Stomach smooth muscle (tissue), 2 donors: ENCODE results near the gene LMX1A.

Experiments
- H3K27ac ChIP-seq: one replicate; pipeline ENCODE4 v1.7.0; 2013; ENCODE audit warnings: mild to moderate bottlenecking, low read length, inconsistent platforms
- H3K27me3 ChIP-seq, 2 donors: one replicate each; pipeline ENCODE4 v1.7.0; 2013; ENCODE audit warnings: low read length in 2 of 2; ENCODE audit not compliant: insufficient read depth in 2 of 2, control insufficient read depth in 1 of 2
- H3K36me3 ChIP-seq, 2 donors: one replicate each; pipeline ENCODE4 v1.7.0; 2013; ENCODE audit warnings: low read length in 2 of 2; ENCODE audit not compliant: control insufficient read depth in 2 of 2, insufficient read depth in 2 of 2
- H3K4me1 ChIP-seq: one replicate; pipeline ENCODE4 v1.7.0; 2013; ENCODE audit warnings: low read length; ENCODE audit not compliant: control insufficient read depth, insufficient read depth
- H3K4me3 ChIP-seq, 2 donors: one replicate each; pipeline ENCODE4 v1.7.0; 2013; ENCODE audit warnings: low read length in 2 of 2
- H3K9ac ChIP-seq, 2 donors: one replicate each; pipeline ENCODE4 v1.7.0; 2013; ENCODE audit warnings: low read length in 2 of 2, mild to moderate bottlenecking in 1 of 2
- H3K9me3 ChIP-seq, 2 donors: one replicate each; pipeline ENCODE4 v1.7.0; 2013; ENCODE audit warnings: low read length in 2 of 2; ENCODE audit not compliant: control insufficient read depth in 2 of 2
- donor health status: healthy.
- donor health status: Pancreatic carcinoma.

LMX1A gene

DNA sequence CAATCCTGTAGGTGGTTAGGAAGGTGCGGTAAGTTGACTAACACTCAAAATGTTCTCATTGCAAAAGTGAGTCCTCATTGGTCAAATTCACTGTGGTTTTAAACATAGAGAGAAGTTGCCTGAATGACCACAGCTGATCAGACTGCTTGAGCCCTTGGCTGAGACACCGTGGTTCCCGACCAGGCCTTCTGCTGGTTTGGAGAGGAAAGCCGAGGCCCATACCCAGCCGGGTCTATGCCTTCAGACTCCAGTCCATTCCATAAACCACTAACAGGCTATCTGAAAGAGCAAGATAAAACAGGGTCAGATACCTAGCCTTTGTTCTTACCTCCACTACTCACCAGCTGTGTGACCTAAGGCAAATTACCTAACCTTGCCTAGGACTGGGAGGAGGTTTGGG is 133.9 kb downstream of the LMX1A start:
- Histone ChIP-seq H3K36me3 (no peaks in the 10 kb centered on the region), H3K4me1 (no peaks in the 10 kb centered on the region), H3K27ac (no peak overlapping the region), H3K4me3 (no peak overlapping the region), H3K9ac (no peak overlapping the region), H3K27me3 (peaks cover 0 to 5% of the 10 kb centered on the region in 2 donors), H3K9me3 (no peaks in the 10 kb centered on the region)

DNA sequence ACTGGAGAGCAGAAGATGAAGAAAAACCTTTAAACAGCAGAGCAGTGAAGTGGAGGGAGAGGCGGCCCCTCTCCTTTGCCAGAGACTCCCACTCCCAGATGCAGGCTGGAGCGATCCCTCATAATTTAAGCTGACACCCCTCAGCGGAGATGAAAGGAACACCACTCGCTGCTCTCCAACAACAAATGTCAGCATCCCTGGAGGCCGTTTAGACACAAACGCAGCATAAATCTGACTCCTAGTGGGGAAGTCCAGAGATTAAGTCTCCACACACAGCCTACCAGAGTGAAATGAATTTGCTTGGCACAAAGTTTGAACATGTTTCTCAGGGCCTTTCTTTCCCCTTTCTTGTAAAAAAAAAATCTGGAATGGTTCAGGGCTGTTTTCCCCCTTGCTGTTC is 137.8 kb downstream of the LMX1A start:
- no peak overlapping the region for H3K9ac ChIP-seq
- H3K9me3 ChIP-seq: no peaks in the 10 kb centered on the region
- no peaks in the 10 kb centered on the region for H3K27me3 ChIP-seq
- no peak overlapping the region for H3K27ac ChIP-seq
- no peaks in the 10 kb centered on the region for H3K4me1 ChIP-seq
- H3K4me3 ChIP-seq: no peak overlapping the region
- H3K36me3 ChIP-seq: no peaks in the 10 kb centered on the region

DNA sequence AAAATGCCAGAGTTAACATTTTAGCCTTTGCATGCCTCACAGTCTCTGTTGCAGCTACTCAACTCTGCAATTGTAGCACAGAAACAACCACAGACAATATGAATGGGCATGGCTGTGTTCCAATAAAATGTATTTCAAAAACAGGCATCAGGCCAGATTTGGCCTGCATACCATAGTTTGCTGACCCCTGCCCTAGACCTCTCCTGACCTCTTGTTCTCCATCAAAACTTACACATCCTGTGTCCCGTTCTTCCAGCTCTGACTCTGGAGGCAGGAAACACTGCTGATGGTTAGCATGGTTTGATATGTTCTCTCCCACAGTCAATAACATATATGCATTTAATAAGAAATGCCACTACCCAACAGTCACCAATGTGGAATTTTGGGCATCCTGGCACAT is 138.6 kb downstream of the LMX1A start:
- H3K27ac ChIP-seq: no peak overlapping the region
- H3K36me3 ChIP-seq: no peaks in the 10 kb centered on the region
- H3K27me3 ChIP-seq: no peaks in the 10 kb centered on the region
- H3K9me3 ChIP-seq: no peaks in the 10 kb centered on the region
- H3K4me1 ChIP-seq: no peaks in the 10 kb centered on the region
- no peak overlapping the region for H3K4me3 ChIP-seq
- H3K9ac ChIP-seq: no peak overlapping the region

DNA sequence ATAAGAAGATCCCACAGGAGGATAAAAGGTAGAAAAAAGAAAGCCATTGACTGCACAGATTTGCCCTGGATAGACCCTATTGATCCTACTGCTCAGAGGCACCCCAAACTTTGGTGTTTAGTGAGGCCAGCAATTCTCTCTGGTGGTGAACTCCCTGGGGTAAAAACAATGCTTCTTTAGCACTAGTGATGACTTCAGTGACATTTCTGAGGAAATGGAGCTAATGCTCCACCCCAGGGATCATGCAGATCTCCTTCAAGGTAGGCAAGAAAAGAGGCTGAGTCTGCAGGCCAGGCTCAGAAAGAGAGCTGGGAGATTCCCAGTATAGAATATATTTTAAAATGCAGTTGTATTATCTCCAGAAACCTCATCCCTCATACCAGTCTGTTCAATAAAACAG is 140.3 kb downstream of the LMX1A start:
- no peaks in the 10 kb centered on the region for H3K36me3 ChIP-seq
- H3K27ac ChIP-seq: no peak overlapping the region
- no peaks in the 10 kb centered on the region for H3K27me3 ChIP-seq
- H3K4me3 ChIP-seq: no peak overlapping the region
- no peaks in the 10 kb centered on the region for H3K9me3 ChIP-seq
- no peaks in the 10 kb centered on the region for H3K4me1 ChIP-seq
- H3K9ac ChIP-seq: no peak overlapping the region

DNA sequence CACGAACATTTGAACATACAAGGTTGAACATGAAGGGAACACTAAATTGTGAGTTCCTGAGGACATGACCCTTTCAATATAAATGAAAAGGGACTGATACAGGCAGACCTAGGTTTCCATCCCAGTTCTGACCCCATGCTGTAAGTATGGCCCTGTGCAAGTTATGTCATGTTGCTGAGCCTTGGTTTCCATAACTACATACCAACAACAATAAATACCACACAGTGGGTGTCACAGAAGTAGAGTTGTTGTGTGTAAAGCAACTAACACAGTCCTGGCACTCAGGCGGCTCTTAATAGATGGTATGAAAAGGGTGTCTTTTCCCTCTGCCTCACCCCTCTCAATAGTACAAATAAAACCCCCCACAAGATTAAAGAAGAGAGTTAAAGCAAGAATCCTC is 140.8 kb downstream of the LMX1A start:
- Histone ChIP-seq H3K27me3 (no peaks in the 10 kb centered on the region), H3K36me3 (no peaks in the 10 kb centered on the region), H3K9me3 (no peaks in the 10 kb centered on the region), H3K27ac (no peak overlapping the region), H3K4me3 (no peak overlapping the region), H3K4me1 (no peaks in the 10 kb centered on the region), H3K9ac (no peak overlapping the region)

DNA sequence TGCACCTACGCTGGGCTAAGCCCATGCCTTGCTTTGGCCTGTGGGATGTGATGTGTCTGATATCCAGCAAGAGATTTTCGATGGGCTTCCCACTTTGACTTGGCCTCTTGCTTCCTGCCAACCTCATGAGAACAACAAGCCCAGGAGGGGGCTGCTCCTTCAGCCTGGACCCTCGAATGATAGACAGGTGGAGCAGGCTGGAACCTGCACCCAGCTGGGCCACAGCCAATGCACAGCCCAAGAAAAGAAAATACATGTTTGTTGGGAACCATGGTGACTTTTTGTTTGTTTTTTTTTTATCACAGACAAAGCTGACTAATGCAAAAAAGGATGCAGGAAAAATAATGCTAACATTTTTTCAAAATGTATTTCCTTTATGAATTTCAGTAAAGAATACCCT is 144.3 kb downstream of the LMX1A start:
- Histone ChIP-seq H3K27ac (no peak overlapping the region), H3K4me1 (no peaks in the 10 kb centered on the region), H3K4me3 (no peak overlapping the region), H3K9me3 (no peaks in the 10 kb centered on the region), H3K9ac (no peak overlapping the region), H3K36me3 (no peaks in the 10 kb centered on the region), H3K27me3 (peaks cover 0 to 3% of the 10 kb centered on the region in 2 donors)

DNA sequence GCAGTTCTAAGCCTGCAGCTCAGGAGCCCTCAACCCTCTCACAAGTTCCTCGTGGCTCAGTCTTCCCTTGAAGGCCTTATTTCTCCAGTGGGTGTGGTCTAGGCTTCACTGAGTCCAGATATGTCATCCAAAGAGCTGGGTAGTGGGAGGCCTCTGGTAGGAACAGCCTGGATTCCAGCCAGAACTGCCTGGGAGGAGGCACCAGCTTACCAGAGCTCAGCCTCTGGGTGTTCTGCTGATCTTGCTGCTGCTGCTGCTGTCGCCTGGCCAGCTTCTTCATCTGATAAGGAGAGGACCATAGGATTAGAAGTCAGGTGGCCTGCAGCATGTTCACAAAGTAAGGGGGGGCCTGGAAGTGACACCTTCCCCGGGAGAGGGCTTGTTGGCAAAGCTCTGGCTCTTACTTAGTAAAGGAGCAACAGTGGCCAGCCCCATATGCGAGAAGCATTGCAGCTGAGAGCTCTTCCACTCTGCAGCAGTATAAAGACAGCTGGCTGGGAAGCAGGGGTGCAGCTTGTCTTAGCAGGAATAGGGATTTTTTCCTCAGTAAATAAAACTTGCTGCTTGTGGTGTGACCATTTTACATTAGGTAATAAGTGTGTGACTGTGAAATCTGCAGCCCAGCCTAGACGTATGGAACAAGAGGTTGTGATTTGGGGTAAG is 148.5 kb downstream of the LMX1A start:
- Histone ChIP-seq H3K4me1 (no peaks in the 10 kb centered on the region), H3K9me3 (no peaks in the 10 kb centered on the region), H3K27me3 (peaks cover 0 to 3% of the 10 kb centered on the region in 2 donors), H3K27ac (no peak overlapping the region), H3K4me3 (no peak overlapping the region), H3K36me3 (no peaks in the 10 kb centered on the region), H3K9ac (no peak overlapping the region)

DNA sequence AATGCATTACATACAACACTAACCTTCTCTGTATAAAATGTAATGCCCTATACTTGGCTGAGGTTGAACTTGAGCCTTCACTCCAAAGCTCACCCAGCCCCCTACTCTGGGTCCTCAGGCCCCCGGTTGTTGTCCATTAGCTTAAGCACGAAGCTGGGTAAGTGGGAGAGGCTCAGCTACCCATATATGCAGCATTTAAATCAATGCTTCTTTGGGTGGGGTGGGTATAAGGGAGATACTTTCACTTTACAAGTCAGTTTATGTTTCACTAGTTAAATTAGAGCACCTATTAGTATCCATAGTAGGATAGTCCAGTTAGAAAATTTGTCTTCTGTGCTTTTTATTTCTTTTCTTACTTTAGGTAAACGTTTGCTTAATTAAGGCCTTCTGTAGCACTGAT is 151.4 kb downstream of the LMX1A start:
- H3K36me3 ChIP-seq: no peaks in the 10 kb centered on the region
- no peaks in the 10 kb centered on the region for H3K4me1 ChIP-seq
- H3K27me3 ChIP-seq: peaks cover 0 to 3% of the 10 kb centered on the region in 2 donors
- no peaks in the 10 kb centered on the region for H3K9me3 ChIP-seq
- H3K27ac ChIP-seq: no peak overlapping the region
- H3K4me3 ChIP-seq: no peak overlapping the region
- no peak overlapping the region for H3K9ac ChIP-seq

DNA sequence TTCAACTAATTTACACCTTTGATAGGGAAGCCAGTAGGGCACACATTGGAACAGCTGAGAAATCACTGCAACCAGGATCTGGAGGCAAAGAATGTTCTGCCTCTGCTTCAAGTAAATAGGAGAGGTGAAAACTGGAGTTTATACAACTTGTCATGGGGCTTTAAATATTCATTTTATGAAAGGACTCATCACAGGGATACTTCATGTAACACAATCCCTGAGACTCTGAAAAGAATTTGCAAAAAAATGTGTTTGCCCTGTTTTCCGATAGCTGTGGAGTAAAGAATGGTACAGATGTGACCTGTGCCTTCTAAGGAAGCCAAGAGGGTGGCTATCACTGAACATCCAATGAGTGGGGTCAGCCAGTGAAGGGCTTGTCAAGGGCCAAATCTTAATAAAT is 152.0 kb downstream of the LMX1A start:
- no peak overlapping the region for H3K4me3 ChIP-seq
- no peaks in the 10 kb centered on the region for H3K27me3 ChIP-seq

DNA sequence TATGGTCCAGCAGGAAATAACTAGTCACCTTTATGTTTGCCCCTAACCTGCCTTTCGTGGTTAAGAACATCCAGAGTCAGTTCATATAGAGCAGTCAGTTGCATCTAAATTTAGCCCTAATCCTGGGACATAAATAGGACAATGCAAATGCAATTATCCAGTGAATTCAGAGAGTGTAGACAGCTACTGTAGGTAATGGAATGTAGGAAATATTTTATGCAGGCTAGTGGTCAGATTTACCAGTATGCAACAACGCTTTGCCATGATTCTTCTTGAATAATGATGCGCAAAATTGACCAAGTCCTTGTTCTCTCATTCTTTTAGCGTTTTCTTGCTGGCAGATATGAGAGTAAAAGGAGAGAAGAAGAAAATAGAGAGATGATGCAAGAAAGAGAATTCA is 165.4 kb downstream of the LMX1A start:
- Histone ChIP-seq H3K27ac (no peak overlapping the region), H3K9ac (no peak overlapping the region), H3K4me1 (no peaks in the 10 kb centered on the region), H3K36me3 (no peaks in the 10 kb centered on the region), H3K4me3 (no peak overlapping the region), H3K9me3 (peaks cover 0 to 3% of the 10 kb centered on the region in 2 donors), H3K27me3 (peaks cover 0 to 3% of the 10 kb centered on the region in 2 donors)

More for the DNA sequence above, 152.0 kb downstream of the LMX1A start:
- H3K9me3 ChIP-seq: no peaks in the 10 kb centered on the region
- no peaks in the 10 kb centered on the region for H3K36me3 ChIP-seq
- H3K9ac ChIP-seq: no peak overlapping the region
- H3K27ac ChIP-seq: no peak overlapping the region
- no peaks in the 10 kb centered on the region for H3K4me1 ChIP-seq

DNA sequence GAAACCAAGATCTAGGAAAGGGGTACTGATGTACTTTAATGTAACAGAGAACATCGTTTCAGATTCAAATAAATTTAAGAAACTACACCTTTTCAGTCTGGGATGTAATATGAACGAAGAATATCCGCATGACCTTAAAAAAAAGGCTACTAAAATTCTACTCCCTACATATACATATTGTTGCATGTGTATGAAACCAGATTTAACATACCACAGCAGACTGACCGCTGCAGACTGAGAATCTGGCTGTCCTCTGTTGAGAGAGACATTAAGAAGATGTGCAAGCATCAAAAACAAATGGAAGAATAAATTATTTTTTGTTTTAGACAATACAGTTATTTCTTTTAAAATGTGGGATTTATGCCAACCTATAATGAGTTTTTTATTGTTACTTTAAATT is 166.6 kb downstream of the LMX1A start:
- Histone ChIP-seq H3K4me1 (no peaks in the 10 kb centered on the region), H3K27me3 (no peaks in the 10 kb centered on the region), H3K36me3 (no peaks in the 10 kb centered on the region), H3K9ac (no peak overlapping the region), H3K9me3 (no peaks in the 10 kb centered on the region), H3K27ac (no peak overlapping the region), H3K4me3 (no peak overlapping the region)
